Lower leg skin (tissue), 3 donors: ENCODE measurements around the gene TGFBI.

ENCODE experiments used
- POLR2A ChIP-seq, 2 donors: fragments of 450-650 bp; IDR thresholded peaks; one replicate each; pipeline ENCODE4 v1.6.1; 2016 to 2017; ENCODE audit warnings: antibody characterized with exemption in 2 of 2, mild to moderate bottlenecking in 1 of 2, moderate library complexity in 1 of 2
- TF ChIP-seq, protein P1 (sequence below), 3 donors: fragments of 450-650 bp; IDR thresholded peaks; one replicate each; pipeline ENCODE4 v1.5.1; 2016; ENCODE audit warnings: antibody characterized with exemption in 3 of 3, mild to moderate bottlenecking in 3 of 3, moderate library complexity in 2 of 3

DNA sequence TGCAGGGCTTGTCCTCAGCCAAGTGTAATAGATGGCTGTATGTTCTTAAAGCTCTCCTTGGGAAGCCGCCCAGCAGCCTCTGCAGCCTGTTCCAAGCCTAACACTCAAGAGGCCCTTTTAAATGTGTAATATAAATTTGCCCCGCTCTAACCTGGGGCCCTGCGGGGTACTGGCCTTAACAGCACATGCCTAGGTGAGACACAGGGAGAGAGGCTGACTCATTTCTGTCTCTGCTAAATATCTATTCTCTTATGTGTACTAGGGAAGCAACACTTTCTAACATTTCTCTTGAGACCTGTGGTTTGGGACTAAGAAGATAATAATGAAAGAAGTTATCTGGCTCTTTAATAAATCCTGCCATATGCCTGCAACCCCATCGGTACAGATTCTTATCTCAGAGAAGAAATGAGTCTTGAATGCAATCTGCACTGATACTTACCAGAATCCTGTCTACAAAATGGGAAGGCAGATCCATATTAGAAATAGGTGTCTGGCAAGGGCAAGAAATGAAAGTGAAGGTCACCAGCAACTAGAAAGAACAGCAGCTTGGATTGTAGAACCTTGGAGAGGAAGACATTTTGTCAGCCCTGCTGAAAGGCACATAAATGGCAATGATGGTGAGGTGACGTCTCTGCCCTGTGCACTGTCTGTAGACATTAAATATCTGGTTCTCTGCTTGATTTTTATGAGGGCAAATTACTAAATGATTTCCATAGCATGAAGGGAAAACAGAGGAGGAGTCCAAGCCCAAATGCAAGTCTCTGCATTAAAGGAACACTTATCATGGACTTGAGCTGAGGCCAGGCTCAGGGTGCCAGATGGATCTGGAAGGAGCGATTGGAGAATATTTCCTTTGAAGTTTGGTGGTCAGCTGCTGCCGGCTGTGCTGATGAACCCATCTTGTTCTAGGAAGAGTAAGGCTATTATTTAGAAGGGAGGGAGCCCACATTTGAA is 14.5 kb upstream of the TGFBI start:
- TF ChIP-seq POLR2A (IDR thresholded peaks at IDR 0.05), result no peak
- TF ChIP-seq, protein P1, sequence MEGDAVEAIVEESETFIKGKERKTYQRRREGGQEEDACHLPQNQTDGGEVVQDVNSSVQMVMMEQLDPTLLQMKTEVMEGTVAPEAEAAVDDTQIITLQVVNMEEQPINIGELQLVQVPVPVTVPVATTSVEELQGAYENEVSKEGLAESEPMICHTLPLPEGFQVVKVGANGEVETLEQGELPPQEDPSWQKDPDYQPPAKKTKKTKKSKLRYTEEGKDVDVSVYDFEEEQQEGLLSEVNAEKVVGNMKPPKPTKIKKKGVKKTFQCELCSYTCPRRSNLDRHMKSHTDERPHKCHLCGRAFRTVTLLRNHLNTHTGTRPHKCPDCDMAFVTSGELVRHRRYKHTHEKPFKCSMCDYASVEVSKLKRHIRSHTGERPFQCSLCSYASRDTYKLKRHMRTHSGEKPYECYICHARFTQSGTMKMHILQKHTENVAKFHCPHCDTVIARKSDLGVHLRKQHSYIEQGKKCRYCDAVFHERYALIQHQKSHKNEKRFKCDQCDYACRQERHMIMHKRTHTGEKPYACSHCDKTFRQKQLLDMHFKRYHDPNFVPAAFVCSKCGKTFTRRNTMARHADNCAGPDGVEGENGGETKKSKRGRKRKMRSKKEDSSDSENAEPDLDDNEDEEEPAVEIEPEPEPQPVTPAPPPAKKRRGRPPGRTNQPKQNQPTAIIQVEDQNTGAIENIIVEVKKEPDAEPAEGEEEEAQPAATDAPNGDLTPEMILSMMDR (IDR thresholded peaks at IDR 0.05), result no peak
